Thyroid gland (tissue), 4 donors: ENCODE data around the gene RPTOR. TPM values are rescaled to one million over a fixed set of nuclear protein-coding genes. Genes with fewer than 3 reads are reported as not detected.
"Not testable (repeated sequence)": the region's sequence is repeated elsewhere in the genome, so short reads cannot be mapped to it uniquely, and the experiment has no call there.

Source experiments
- DNase-seq, 2 donors: peaks; one replicate each; pipeline ENCODE4 v3.0.0-alpha.2; 2019
- H3K27ac ChIP-seq, 3 donors: fragments of 200-600 bp; sonication (generic); 1 replicate in 2 of 3; 2 replicates in 1 of 3; pipeline ENCODE4 v1.5.1; 2016 to 2019; ENCODE audit warnings: mild to moderate bottlenecking in 1 of 3, moderate library complexity in 1 of 3
- H3K27me3 ChIP-seq: fragments of 200-600 bp; sonication (generic); one replicate; pipeline ENCODE4 v1.5.1; 2019
- H3K36me3 ChIP-seq, 2 donors: fragments of 200-600 bp; sonication (generic); one replicate each; pipeline ENCODE4 v1.5.1; 2016 to 2019
- H3K4me1 ChIP-seq, 2 donors: fragments of 200-600 bp; sonication (generic); one replicate each; pipeline ENCODE4 v1.5.1; 2017 to 2019
- H3K4me3 ChIP-seq, 3 donors: fragments of 200-600 bp; sonication (generic); replicated peaks in 1 of 3; 1 replicate in 2 of 3; 2 replicates in 1 of 3; pipeline ENCODE4 v1.5.1; 2016; ENCODE audit warnings: mild to moderate bottlenecking in 1 of 3
- H3K9me3 ChIP-seq: fragments of 200-600 bp; sonication (generic); one replicate; pipeline ENCODE4 v1.5.1; 2017
- CTCF ChIP-seq, 6 experiments: fragments of 200-600 bp in 3 of 6; fragments of 450-650 bp in 3 of 6; sonication (generic) in 3 of 6; IDR thresholded peaks; one replicate each; pipeline ENCODE4 v1.5.1; 2016 to 2019; ENCODE audit warnings: antibody characterized with exemption in 6 of 6, mild to moderate bottlenecking in 2 of 6, inconsistent platforms in 1 of 6, moderate library complexity in 1 of 6
- POLR2A ChIP-seq, 2 donors: fragments of 450-650 bp; IDR thresholded peaks; one replicate each; pipeline ENCODE4 v1.6.1; 2017; ENCODE audit warnings: antibody characterized with exemption in 2 of 2, mild to moderate bottlenecking in 2 of 2, moderate library complexity in 1 of 2
- WGBS, 2 donors: methylation state at CpG; one replicate each; pipeline ENCODE4 v1.1.5; 2017; 5-methylcytosine and 5-hydroxymethylcytosine counted together
- intact Hi-C: fragments of 100-400 bp; cut with DNase I; formaldehyde crosslinking; loops from one replicate; pipeline ENCODE4 v1.15.1; 2023
- total RNA-seq, 4 donors: library from RNA; depleted of rRNA; stranded (reverse); fragments of >200 nt; gene quantifications; one replicate each; pipeline ENCODE4 v1.2.3, GENCODE V29; 2016

RPTOR gene
- total RNA-seq, 4 donors from 2014 or later = 24.2 to 58.1 (median 34.5) TPM

DNA sequence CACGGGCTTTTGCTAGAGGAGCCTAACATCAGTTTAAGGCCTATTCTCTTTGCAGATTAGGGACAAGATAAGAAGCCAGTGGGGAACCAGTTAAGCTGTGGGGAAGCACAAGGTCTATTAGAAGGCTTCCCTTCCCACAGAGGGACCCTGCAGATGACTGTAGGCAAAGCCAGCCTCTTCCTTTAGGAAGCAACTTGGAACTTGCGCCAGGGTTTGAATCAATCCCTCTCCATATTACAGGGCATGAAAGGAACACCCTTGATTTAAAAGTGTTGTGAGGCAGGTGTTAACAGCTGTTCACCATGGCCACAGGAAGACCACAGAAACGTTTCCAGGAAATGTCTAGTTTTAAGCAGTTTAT lies 77.3 kb downstream of the RPTOR start:
- Histone ChIP-seq H3K36me3 (no peaks in the 10 kb centered on the region), H3K4me3 (no peak overlapping the region), H3K9me3 (no peaks in the 10 kb centered on the region), H3K27me3 (no peaks in the 10 kb centered on the region), H3K27ac (no peak overlapping the region), H3K4me1 (peaks cover 0 to 4% of the 10 kb centered on the region in 2 donors)
- TF ChIP-seq POLR2A (IDR thresholded peaks at IDR 0.05) (no peak), CTCF (IDR thresholded peaks at IDR 0.05) (no peak)
- WGBS, 2 donors = 66 to 71% methylated on average over 3 of the region's 3 CpGs
- no peak for DNase-seq
- intact Hi-C loops = no loop called here

GRCh38 chr17:80624864-80625263 lies 80.2 kb downstream of the RPTOR start:
- no peaks in the 10 kb centered on the region for H3K36me3 ChIP-seq
- H3K27ac ChIP-seq = no peak overlapping the region
- H3K4me1 ChIP-seq = no peaks in the 10 kb centered on the region
- H3K4me3 ChIP-seq = no peak overlapping the region
- no peaks in the 10 kb centered on the region for H3K27me3 ChIP-seq
- 85 to 91% methylated on average over 14 of the region's 14 CpGs for WGBS, 2 donors
- intact Hi-C loops = no loop called here
- H3K9me3 ChIP-seq = no peaks in the 10 kb centered on the region
- TF ChIP-seq POLR2A (IDR thresholded peaks at IDR 0.05) = no peak
- TF ChIP-seq CTCF (IDR thresholded peaks at IDR 0.05) = no peak
- no peak for DNase-seq

GRCh38 chr17:80625627-80626026 lies 81.0 kb downstream of the RPTOR start:
- TF ChIP-seq CTCF (IDR thresholded peaks at IDR 0.05) (no peak), POLR2A (IDR thresholded peaks at IDR 0.05) (no peak)
- Histone ChIP-seq H3K27ac (no peak overlapping the region), H3K27me3 (no peaks in the 10 kb centered on the region), H3K36me3 (no peaks in the 10 kb centered on the region), H3K9me3 (no peaks in the 10 kb centered on the region), H3K4me1 (no peaks in the 10 kb centered on the region), H3K4me3 (no peak overlapping the region)
- intact Hi-C loops = no loop called here
- 94% methylated on average over 14 of the region's 14 CpGs for WGBS, 2 donors
- DNase-seq = no peak

- DNase-seq, H3K9me3 ChIP-seq, intact Hi-C loops, H3K4me3 ChIP-seq, H3K27me3 ChIP-seq, H3K4me1 ChIP-seq, H3K36me3 ChIP-seq, H3K27ac ChIP-seq: not testable (repeated sequence)
- 89 to 98% methylated on average over 7 of the region's 7 CpGs for WGBS, 2 donors
These were observed 84.2 kb downstream of the RPTOR start for GRCh38 chr17:80628881-80629280.

DNA sequence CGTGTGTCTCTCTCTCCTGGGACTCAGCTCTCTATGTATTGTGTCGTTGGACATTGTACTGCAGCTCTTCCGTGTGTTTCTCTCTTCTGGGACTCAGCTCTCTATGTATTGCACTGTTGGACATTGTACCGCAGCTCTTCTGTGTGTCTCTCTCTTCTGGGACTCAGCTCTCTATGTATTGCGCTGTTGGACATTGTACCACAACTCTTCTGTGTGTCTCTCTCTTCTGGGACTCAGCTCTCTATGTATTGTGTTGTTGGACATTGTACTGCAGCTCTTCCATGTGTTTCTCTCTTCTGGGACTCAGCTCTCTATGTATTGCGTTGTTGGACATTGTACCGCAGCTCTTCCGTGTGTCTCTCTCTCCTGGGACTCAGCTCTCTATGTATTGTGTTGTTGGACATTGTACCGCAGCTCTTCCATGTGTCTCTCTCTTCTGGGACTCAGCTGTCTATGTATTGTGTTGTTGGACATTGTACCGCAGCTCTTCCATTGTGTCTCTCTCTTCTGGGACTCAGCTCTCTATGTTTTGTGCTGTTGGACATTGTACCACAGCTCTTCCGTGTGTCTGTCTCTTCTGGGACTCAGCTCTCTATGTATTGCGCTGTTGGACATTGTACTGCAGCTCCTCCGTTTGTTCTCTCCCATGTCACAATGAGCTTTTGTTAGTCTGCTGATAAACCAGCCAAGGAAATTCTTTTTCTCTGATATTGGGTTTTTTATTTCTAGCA lies 84.8 kb downstream of the RPTOR start:
- Histone ChIP-seq H3K27me3 (no peaks in the 10 kb centered on the region), H3K36me3 (no peaks in the 10 kb centered on the region), H3K4me3 (no peak overlapping the region), H3K27ac (no peak overlapping the region), H3K4me1 (no peaks in the 10 kb centered on the region), H3K9me3 (no peaks in the 10 kb centered on the region)
- 88 to 92% methylated on average over 13 of the region's 13 CpGs for WGBS, 2 donors
- intact Hi-C loops = no loop called here
- TF ChIP-seq CTCF (IDR thresholded peaks at IDR 0.05) (no peak), POLR2A (IDR thresholded peaks at IDR 0.05) (no peak)
- DNase-seq = no peak
